Prostate gland (tissue), 2 donors: ENCODE measurements around the gene PLCB2. TPM values are rescaled to one million over a fixed set of nuclear protein-coding genes. Genes with fewer than 3 reads are reported as not detected.

ENCODE experiments used
- DNase-seq: peaks from one replicate; pipeline ENCODE4 v3.0.0-alpha.2; 2019; ENCODE audit warnings: low spot score
- H3K27ac ChIP-seq, 2 donors: fragments of 200-600 bp; sonication (generic); 2 replicates each; pipeline ENCODE4 v1.5.1; 2017 to 2019
- H3K27me3 ChIP-seq: fragments of 200-600 bp; sonication (generic); replicated peaks from 2 replicates; pipeline ENCODE4 v1.5.1; 2019; ENCODE audit not compliant: insufficient read depth
- H3K36me3 ChIP-seq, 2 donors: fragments of 200-600 bp; sonication (generic); 1 replicate in 1 of 2; 2 replicates in 1 of 2; pipeline versions ENCODE4 v1.5.1 to v1.8.1; 2017 to 2019
- H3K4me1 ChIP-seq: fragments of 200-600 bp; sonication (generic); replicated peaks from 2 replicates; pipeline ENCODE4 v1.5.1; 2019
- H3K4me3 ChIP-seq, 2 donors: fragments of 200-600 bp; sonication (generic); 2 replicates each; pipeline ENCODE4 v1.5.1; 2017 to 2019
- H3K9me3 ChIP-seq: fragments of 200-600 bp; sonication (generic); 2 replicates; pipeline ENCODE4 v1.5.1; 2017
- CTCF ChIP-seq, 4 experiments: fragments of 200-600 bp in 2 of 4; fragments of 450-650 bp in 2 of 4; sonication (generic) in 2 of 4; IDR thresholded peaks; 1 replicate in 3 of 4; 2 replicates in 1 of 4; pipeline ENCODE4 v1.5.1; 2016 to 2019; ENCODE audit warnings: antibody characterized with exemption in 4 of 4, mild to moderate bottlenecking in 2 of 4, moderate library complexity in 2 of 4
- POLR2A ChIP-seq: fragments of 450-650 bp; IDR thresholded peaks from one replicate; pipeline ENCODE4 v1.6.1; 2016; ENCODE audit warnings: antibody characterized with exemption, mild to moderate bottlenecking
- POLR2AphosphoS5 ChIP-seq: sonication (generic); formaldehyde crosslinking; IDR thresholded peaks from one replicate; pipeline ENCODE4 v1.6.1; 2017; ENCODE audit warnings: antibody characterized with exemption
- WGBS: methylation state at CpG from one replicate; pipeline ENCODE4 v1.1.5; 2018; 5-methylcytosine and 5-hydroxymethylcytosine counted together
- intact Hi-C: fragments of 100-400 bp; cut with DNase I; formaldehyde crosslinking; loops from one replicate; pipeline ENCODE4 v1.14.2; 2022
- total RNA-seq, 2 donors: library from RNA; depleted of rRNA; stranded (reverse); fragments of >200 nt; gene quantifications; one replicate each; pipeline ENCODE4 v1.1.0, GENCODE V29; 2016

Gene PLCB2
- total RNA-seq, 2 donors from 2014 or later, result 1.5 to 13.0 TPM

GRCh38 chr15:40275954-40276353 lies 31.8 kb downstream of the PLCB2 start:
- H3K27ac ChIP-seq, result no peak overlapping the region
- H3K36me3 ChIP-seq, result no peaks in the 10 kb centered on the region
- TF ChIP-seq POLR2A (no peak), POLR2AphosphoS5 (no peak), CTCF (IDR thresholded peaks at IDR 0.05) (no peak)
- H3K4me3 ChIP-seq, result no peak overlapping the region
- DNase-seq, result no peak
- H3K27me3 ChIP-seq, result no peaks in the 10 kb centered on the region
- intact Hi-C loops, result loop anchor here (2.0 to 5.0 kb wide), 3 partner anchors 59 to 231 kb away; no protein-coding TSS in a partner anchor
- H3K9me3 ChIP-seq, result no peaks in the 10 kb centered on the region
- 92% methylated on average over 7 of the region's 7 CpGs for WGBS
- H3K4me1 ChIP-seq, result no peaks in the 10 kb centered on the region

GRCh38 chr15:40275523-40275922 lies 32.2 kb downstream of the PLCB2 start:
- Histone ChIP-seq H3K4me1 (no peaks in the 10 kb centered on the region), H3K4me3 (no peak overlapping the region), H3K36me3 (no peaks in the 10 kb centered on the region), H3K9me3 (no peaks in the 10 kb centered on the region), H3K27me3 (no peaks in the 10 kb centered on the region), H3K27ac (no peak overlapping the region)
- intact Hi-C loops, result loop anchor here (2.0 to 5.0 kb wide), 3 partner anchors 59 to 231 kb away; no protein-coding TSS in a partner anchor
- no peak for DNase-seq
- 83% methylated on average over 5 of the region's 5 CpGs for WGBS
- TF ChIP-seq POLR2A, result no peak
- TF ChIP-seq CTCF (IDR thresholded peaks at IDR 0.05), result no peak
- no peak for TF ChIP-seq POLR2AphosphoS5

GRCh38 chr15:40274350-40275274 lies 33.1 kb downstream of the PLCB2 start:
- no peak overlapping the region for H3K4me3 ChIP-seq
- TF ChIP-seq CTCF (IDR thresholded peaks at IDR 0.05) (peak; percentile 100), POLR2A (no peak), POLR2AphosphoS5 (peak; percentile 73)
- no peak overlapping the region for H3K27ac ChIP-seq
- H3K36me3 ChIP-seq, result no peaks in the 10 kb centered on the region
- no peaks in the 10 kb centered on the region for H3K27me3 ChIP-seq
- no peaks in the 10 kb centered on the region for H3K4me1 ChIP-seq
- intact Hi-C loops, result loop anchor here (2.0 to 5.0 kb wide), 4 partner anchors 58 to 230 kb away; partner anchors contain the start of gene BMF
- no peaks in the 10 kb centered on the region for H3K9me3 ChIP-seq
- WGBS, result 51% methylated on average over 26 of the region's 26 CpGs
- peak; percentile 76 for DNase-seq

- Histone ChIP-seq H3K36me3 (no peaks in the 10 kb centered on the region), H3K27ac (no peak overlapping the region), H3K4me3 (no peak overlapping the region), H3K4me1 (no peaks in the 10 kb centered on the region), H3K27me3 (no peaks in the 10 kb centered on the region), H3K9me3 (no peaks in the 10 kb centered on the region)
- DNase-seq, result no peak
- TF ChIP-seq CTCF (IDR thresholded peaks at IDR 0.05) (no peak), POLR2A (no peak), POLR2AphosphoS5 (no peak)
- intact Hi-C loops, result loop anchor here (5.0 kb wide), 1 partner anchor 166 kb away; the partner anchor contains the start of gene BMF
- WGBS, result 80% methylated on average over 9 of the region's 9 CpGs
Measured at GRCh38 chr15:40273428-40273827, 34.3 kb downstream of the PLCB2 start.
